Activated T-helper 17 cell treated with anti-CD3 and anti-CD28 coated beads, Interleukin-2, amount 50 U/mL, for 72 hours (primary cell): ENCODE data around the gene ABHD14A. TPM values are rescaled to one million over a fixed set of nuclear protein-coding genes. Genes with fewer than 3 reads are reported as not detected.
"Not testable (repeated sequence)": the region's sequence is repeated elsewhere in the genome, so short reads cannot be mapped to it uniquely, and the experiment has no call there.

Source experiments
- ATAC-seq: fragments of 150-1000 bp; cut with Tn5 transposase; replicated peaks from 2 replicates; pipeline ENCODE4 v1.10.0; 2021; ENCODE audit warnings: mild to moderate bottlenecking, moderate library complexity
- H3K27ac Mint-ChIP-seq: one replicate; pipeline ENCODE4 v1.8.0; 2022; ENCODE audit warnings: mixed read lengths
- H3K27me3 Mint-ChIP-seq: one replicate; pipeline ENCODE4 v1.8.0; 2022; ENCODE audit warnings: mixed read lengths
- H3K36me3 Mint-ChIP-seq: one replicate; pipeline ENCODE4 v1.8.0; 2022; ENCODE audit warnings: low read depth, mild to moderate bottlenecking, mixed read lengths
- H3K4me1 Mint-ChIP-seq: one replicate; pipeline ENCODE4 v1.8.0; 2022; ENCODE audit warnings: mixed read lengths
- H3K4me3 Mint-ChIP-seq: one replicate; pipeline ENCODE4 v1.8.0; 2022; ENCODE audit warnings: mild to moderate bottlenecking, mixed read lengths
- H3K9me3 Mint-ChIP-seq: one replicate; pipeline ENCODE4 v1.8.0; 2022; ENCODE audit warnings: mixed read lengths
- total RNA-seq, 2 donors: library from RNA; stranded (reverse); gene quantifications; one replicate each; pipeline ENCODE4 v1.2.3, GENCODE V29; 2022

ABHD14A gene
- total RNA-seq, 2 donors from 2014 or later = 10.5 to 11.1 TPM

- Mint-ChIP-seq H3K27me3 (no peaks in the 10 kb centered on the region), H3K9me3 (no peaks in the 10 kb centered on the region), H3K27ac (peak overlapping the region; percentile 25), H3K4me1 (peaks cover 10% of the 10 kb centered on the region), H3K36me3 (peaks cover 10% of the 10 kb centered on the region), H3K4me3 (peak overlapping the region; percentile 21)
- ATAC-seq = no peak
Measured at GRCh38 chr3:51985063-51985462, 10.2 kb downstream of the ABHD14A start.

DNA sequence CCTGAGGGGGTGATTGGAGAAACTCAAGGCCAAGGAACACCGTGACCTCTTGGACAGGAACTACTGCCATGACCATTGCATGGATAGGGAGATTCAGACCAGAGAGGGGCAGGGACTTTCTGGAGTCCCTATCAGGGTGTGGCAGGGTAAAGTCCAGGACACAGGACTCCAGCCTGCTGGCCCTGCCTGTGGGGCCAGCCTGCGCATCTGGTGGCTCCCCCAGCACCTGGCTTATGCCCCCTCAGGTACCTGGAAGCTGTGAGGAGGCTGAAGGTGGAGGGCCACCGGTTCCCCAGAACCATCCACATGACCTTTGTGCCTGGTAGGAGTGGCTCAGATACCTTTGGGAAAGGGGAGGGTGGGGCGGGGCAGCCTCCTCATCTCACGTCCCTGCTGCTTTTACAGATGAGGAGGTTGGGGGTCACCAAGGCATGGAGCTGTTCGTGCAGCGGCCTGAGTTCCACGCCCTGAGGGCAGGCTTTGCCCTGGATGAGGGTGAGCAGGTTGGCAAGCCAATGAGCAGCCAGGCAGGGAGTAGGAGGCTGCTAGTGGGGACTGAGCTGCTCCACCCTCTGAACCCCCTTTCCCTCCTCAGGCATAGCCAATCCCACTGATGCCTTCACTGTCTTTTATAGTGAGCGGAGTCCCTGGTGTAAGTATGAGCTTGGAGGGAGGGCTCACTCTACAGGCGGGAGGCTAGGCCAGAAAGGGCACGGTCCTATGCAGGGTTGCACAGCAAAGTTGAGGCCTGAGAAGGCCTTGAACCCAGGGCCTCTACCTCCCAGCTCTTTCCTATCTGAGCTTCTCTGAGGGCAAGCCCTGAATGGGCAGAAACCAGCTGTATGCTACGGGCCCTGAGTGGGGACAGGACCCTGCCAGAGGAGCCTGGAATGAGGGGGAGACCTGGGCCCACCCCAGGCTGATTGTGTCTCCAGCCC is 11.4 kb downstream of the ABHD14A start:
- Mint-ChIP-seq H3K27me3 (no peaks in the 10 kb centered on the region), H3K4me3 (no peak overlapping the region), H3K4me1 (peaks cover 10% of the 10 kb centered on the region), H3K9me3 (no peaks in the 10 kb centered on the region), H3K27ac (peak overlapping the region; percentile 46), H3K36me3 (peaks cover 13% of the 10 kb centered on the region)
- ATAC-seq = no peak

DNA sequence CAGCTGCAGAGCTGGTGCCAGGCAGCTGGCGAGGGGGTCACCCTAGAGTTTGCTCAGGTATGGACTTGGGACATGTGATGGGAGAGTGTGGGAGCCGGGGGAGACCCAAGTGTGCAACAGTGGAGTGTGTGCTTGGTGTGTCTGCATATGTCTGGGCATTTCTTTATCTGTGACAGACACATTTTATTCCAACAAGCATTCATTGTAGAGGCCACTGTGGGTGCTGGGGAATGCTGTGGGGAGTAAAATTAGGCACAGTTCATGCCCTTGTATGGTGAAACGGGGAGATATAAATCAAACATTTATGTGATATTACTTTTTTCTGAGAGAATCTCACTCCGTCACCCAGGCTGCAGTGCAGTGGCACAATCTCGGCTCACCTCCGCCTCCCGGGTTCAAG is 12.7 kb downstream of the ABHD14A start:
- H3K4me3 Mint-ChIP-seq = no peak overlapping the region
- H3K36me3 Mint-ChIP-seq = peaks cover 21% of the 10 kb centered on the region
- no peak for ATAC-seq
- peak overlapping the region; percentile 46 for H3K27ac Mint-ChIP-seq
- no peaks in the 10 kb centered on the region for H3K27me3 Mint-ChIP-seq
- peaks cover 9% of the 10 kb centered on the region for H3K4me1 Mint-ChIP-seq
- no peaks in the 10 kb centered on the region for H3K9me3 Mint-ChIP-seq

- no peak for ATAC-seq
- H3K27me3 Mint-ChIP-seq = no peaks in the 10 kb centered on the region
- H3K36me3 Mint-ChIP-seq = peaks cover 26% of the 10 kb centered on the region
- no peak overlapping the region for H3K4me3 Mint-ChIP-seq
- H3K4me1 Mint-ChIP-seq = peaks cover 10% of the 10 kb centered on the region
- peak overlapping the region; percentile 82 for H3K27ac Mint-ChIP-seq
- H3K9me3 Mint-ChIP-seq = no peaks in the 10 kb centered on the region
Measured at GRCh38 chr3:51988286-51989146, 13.7 kb downstream of the ABHD14A start.

DNA sequence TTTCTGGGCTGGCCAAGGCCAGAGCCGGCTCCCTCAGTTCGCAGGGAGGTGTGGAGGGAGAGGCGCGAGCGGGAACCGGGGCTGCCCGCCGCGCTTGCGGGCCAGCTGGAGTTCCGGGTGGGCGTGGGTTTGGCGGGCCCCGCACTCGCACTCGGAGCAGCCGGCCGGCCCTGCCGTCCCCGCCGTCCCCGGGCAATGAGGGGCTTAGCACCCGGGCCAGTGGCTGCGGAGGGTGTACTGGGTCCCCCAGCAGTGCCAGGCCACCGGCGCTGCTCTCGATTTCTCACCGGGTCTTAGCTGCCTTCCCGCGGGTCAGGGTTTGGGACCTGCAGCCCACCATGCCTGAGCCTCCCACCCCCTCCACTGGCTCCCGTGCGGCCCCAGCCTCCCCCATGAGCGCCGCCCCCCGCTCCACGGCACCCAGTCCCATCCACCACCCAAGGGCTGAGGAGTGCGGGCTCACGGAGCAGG is 15.7 kb downstream of the ABHD14A start:
- H3K27me3 Mint-ChIP-seq, H3K27ac Mint-ChIP-seq, ATAC-seq, H3K9me3 Mint-ChIP-seq, H3K4me3 Mint-ChIP-seq: not testable (repeated sequence)
- H3K4me1 Mint-ChIP-seq = peaks cover 15% of the 10 kb centered on the region
- H3K36me3 Mint-ChIP-seq = peaks cover 46% of the 10 kb centered on the region

DNA sequence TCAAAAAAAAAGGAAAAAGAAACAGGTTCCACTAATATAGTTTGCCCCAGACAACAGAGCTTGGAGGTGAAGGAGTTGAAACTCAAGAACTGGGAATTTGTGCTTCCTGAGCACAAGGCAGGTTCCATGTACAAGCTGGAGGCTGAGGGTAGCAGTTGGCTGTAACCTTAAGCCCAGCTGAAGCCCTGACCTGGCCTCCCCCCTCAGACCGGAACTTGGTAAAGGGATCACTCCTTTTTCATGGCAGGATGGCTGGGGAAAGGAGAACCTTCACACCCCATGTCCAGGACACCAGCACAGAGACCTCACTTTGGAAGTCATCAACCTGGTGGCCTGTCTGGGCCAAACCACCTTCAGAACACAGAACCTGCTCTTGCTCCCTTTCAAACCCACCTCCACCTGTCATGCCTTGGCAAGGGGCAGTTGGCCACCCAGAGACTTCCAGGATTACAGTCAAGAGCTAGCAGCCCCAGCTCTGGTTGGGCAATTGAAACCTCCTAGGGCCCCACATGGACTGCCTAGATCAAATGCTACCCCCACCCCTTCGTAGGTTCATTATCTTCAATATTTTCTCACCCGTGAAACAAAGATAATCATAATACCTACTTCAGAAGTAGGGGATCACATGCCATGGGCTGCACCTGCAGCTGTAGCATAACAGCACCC is 17.3 kb downstream of the ABHD14A start:
- Mint-ChIP-seq H3K9me3 (no peaks in the 10 kb centered on the region), H3K4me1 (peaks cover 18% of the 10 kb centered on the region), H3K36me3 (peaks cover 51% of the 10 kb centered on the region), H3K27ac (peak overlapping the region; percentile 100), H3K27me3 (no peaks in the 10 kb centered on the region), H3K4me3 (peak overlapping the region; percentile 97)
- no peak for ATAC-seq

GRCh38 chr3:51993657-51994056 is 18.8 kb downstream of the ABHD14A start:
- H3K27me3 Mint-ChIP-seq, H3K9me3 Mint-ChIP-seq, ATAC-seq: not testable (repeated sequence)
- Mint-ChIP-seq H3K27ac (peak overlapping the region; percentile 100), H3K36me3 (peaks cover 51% of the 10 kb centered on the region), H3K4me1 (peaks cover 16% of the 10 kb centered on the region), H3K4me3 (peak overlapping the region; percentile 97)

DNA sequence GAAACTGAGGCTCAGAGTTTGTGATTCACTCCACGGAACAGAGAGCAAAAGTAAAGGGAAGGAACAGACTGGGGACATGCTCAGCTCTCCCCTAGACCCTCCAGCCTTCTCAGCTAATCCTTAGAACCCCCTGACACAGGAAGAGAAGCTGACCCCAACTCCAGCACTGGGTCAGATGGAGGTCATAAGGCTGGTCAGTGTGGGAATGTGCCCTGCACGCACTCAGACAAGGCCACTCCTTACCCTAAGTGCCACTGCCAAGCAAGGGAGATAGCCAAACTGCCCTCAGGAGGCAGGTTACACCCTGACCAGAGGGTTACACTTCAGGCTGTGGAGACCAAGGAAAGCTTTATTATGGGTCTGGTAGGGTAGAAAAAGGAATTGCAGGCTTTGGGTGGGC is 19.7 kb downstream of the ABHD14A start:
- no peaks in the 10 kb centered on the region for H3K27me3 Mint-ChIP-seq
- no peak for ATAC-seq
- H3K27ac Mint-ChIP-seq = peak overlapping the region; percentile 100
- H3K4me3 Mint-ChIP-seq = peak overlapping the region; percentile 97
- H3K9me3 Mint-ChIP-seq = no peaks in the 10 kb centered on the region
- peaks cover 51% of the 10 kb centered on the region for H3K36me3 Mint-ChIP-seq
- H3K4me1 Mint-ChIP-seq = peaks cover 11% of the 10 kb centered on the region

DNA sequence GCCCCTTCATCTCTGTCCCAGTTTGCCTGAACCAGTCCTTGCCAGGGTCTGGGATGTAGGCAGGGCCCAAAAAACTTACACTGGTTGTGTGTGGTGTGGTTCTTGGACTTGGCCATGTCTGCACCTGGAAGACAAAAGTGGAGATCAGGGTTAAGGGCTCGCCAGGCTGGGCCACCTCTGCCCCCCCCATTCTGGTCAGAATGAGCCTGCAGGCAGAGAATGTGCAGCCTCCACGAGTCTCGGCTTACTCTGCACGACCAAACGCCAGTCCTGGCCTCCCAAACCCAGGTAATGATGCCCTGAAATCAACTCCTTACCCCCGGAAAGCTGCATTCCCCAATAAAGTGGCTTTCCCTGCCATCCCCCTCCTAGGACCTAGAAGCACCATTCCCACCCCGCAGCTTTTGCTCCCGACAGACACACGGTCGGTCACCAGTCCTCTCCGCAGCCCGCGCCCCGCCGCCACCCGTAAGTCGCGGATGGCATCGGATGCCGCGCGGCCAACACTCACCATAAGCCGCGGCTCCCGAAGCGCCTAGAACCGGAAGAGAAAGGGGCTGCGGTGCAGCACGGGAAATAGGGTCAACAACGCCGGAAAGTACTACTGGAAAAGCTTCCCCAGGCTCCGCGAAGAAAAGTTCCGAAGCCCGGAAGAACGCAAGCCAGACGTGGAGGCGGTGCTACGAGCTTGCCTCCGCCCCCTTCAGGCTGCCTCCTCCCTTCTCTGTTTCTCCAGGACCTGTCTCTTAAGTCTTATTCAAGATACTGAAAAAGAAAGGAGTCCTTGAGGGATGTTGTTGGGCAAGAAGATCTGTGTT is 20.7 kb downstream of the ABHD14A start, which contains the start of gene RPL29:
TSS of gene RPL29 (minus strand) at position 550 of the 818 bp plus-strand sequence. CDS start at position 116, 434 bp downstream.
- ATAC-seq = peak; percentile 97
- Mint-ChIP-seq H3K27me3 (no peaks in the 10 kb centered on the region), H3K9me3 (no peaks in the 10 kb centered on the region)

GRCh38 chr3:51997172-51997571 is 22.3 kb downstream of the ABHD14A start:
- no peaks in the 10 kb centered on the region for H3K9me3 Mint-ChIP-seq
- peak overlapping the region; percentile 22 for H3K4me3 Mint-ChIP-seq
- H3K4me1 Mint-ChIP-seq = peaks cover 11% of the 10 kb centered on the region
- H3K27ac Mint-ChIP-seq = peak overlapping the region; percentile 9
- H3K36me3 Mint-ChIP-seq = peaks cover 39% of the 10 kb centered on the region
- H3K27me3 Mint-ChIP-seq = no peaks in the 10 kb centered on the region
- no peak for ATAC-seq

More for the DNA sequence above, 20.7 kb downstream of the ABHD14A start, which contains the start of gene RPL29:
- Mint-ChIP-seq H3K27ac (peak within 1 kb of the TSS; percentile 100), H3K4me3 (peak within 1 kb of the TSS; percentile 97), H3K4me1 (peaks cover 11% of the 10 kb centered on the region), H3K36me3 (peaks cover 51% of the 10 kb centered on the region)

- peaks cover 8% of the 10 kb centered on the region for H3K4me1 Mint-ChIP-seq
- H3K36me3 Mint-ChIP-seq = peaks cover 30% of the 10 kb centered on the region
- H3K27ac Mint-ChIP-seq = peak overlapping the region; percentile 21
- H3K4me3 Mint-ChIP-seq = no peak overlapping the region
- no peak for ATAC-seq
- no peaks in the 10 kb centered on the region for H3K27me3 Mint-ChIP-seq
- no peaks in the 10 kb centered on the region for H3K9me3 Mint-ChIP-seq
Measured at GRCh38 chr3:51997935-51998596, 23.2 kb downstream of the ABHD14A start.

GRCh38 chr3:51998774-51999173 is 23.9 kb downstream of the ABHD14A start:
- peaks cover 23% of the 10 kb centered on the region for H3K36me3 Mint-ChIP-seq
- H3K27me3 Mint-ChIP-seq = no peaks in the 10 kb centered on the region
- H3K27ac Mint-ChIP-seq = no peak overlapping the region
- H3K4me3 Mint-ChIP-seq = no peak overlapping the region
- ATAC-seq = no peak
- peaks cover 8% of the 10 kb centered on the region for H3K4me1 Mint-ChIP-seq
- H3K9me3 Mint-ChIP-seq = no peaks in the 10 kb centered on the region

GRCh38 chr3:51999846-52000245 is 25.0 kb downstream of the ABHD14A start:
- H3K27me3 Mint-ChIP-seq = no peaks in the 10 kb centered on the region
- peaks cover 12% of the 10 kb centered on the region for H3K36me3 Mint-ChIP-seq
- no peak overlapping the region for H3K27ac Mint-ChIP-seq
- no peaks in the 10 kb centered on the region for H3K9me3 Mint-ChIP-seq
- H3K4me3 Mint-ChIP-seq = no peak overlapping the region
- no peak for ATAC-seq
- H3K4me1 Mint-ChIP-seq = peaks cover 4% of the 10 kb centered on the region
